ENCODE measurements around the gene KLHDC4.

- no peak for TF ChIP-seq POLR2AphosphoS5 (IDR thresholded peaks at IDR 0.05)
- TF ChIP-seq CTCF (IDR thresholded peaks at IDR 0.05) = no peak
- TF ChIP-seq EP300 (IDR thresholded peaks at IDR 0.05) = no peak
Observed at GRCh38 chr16:87728026-87728425, 37.8 kb downstream of the KLHDC4 start.
